IPS-NIHi7 (cell line): ENCODE data around the gene NIPAL4.
A peak's percentile ranks its signal among the peaks of the same experiment; 100 is the strongest.

ENCODE experiments used
- DNase-seq: peaks from one replicate; pipeline ENCODE4 v3.0.0; 2012; ENCODE audit warnings: mixed read lengths; ENCODE audit errors: extremely low spot score

The NIPAL4 gene

DNA sequence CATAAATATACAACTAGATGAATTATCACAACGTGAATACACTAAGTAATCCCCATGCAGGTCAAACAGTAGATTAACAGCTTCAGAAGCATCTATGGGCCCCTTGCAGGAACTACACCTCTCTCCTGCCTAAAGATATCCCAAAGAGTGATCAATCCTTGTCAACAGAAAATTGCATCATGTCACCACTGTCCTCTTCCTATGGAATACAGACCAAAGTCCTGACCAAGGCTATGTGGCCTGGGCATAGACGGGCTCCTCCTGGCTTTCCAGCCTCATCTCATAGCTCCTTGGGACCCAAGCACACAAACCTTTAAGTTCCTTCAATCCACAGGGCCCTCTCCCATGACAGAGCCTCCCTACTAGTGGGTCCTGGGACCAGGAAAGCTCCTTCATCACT, 25.3 kb downstream of the NIPAL4 start:
- DNase-seq = no peak

DNA sequence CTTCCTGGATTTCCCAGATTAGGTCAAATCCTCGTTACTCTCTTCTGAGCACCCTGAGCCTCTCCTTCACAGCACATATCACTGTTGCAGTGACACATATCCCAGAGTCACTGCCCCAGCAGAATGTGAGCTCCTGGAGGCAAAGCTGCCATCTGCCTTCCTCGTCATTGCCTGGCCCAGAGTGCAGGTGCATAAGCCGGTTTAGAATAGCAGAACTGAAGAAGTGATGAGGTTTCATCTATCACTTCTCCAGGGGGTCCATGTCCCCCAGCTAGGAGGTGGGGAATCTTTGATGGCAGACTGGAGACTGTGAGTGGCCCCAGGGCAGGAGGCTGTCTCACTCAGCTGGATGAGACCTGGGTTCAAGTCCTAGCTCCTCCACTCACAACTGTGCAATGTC, 25.8 kb downstream of the NIPAL4 start:
- no peak for DNase-seq

DNA sequence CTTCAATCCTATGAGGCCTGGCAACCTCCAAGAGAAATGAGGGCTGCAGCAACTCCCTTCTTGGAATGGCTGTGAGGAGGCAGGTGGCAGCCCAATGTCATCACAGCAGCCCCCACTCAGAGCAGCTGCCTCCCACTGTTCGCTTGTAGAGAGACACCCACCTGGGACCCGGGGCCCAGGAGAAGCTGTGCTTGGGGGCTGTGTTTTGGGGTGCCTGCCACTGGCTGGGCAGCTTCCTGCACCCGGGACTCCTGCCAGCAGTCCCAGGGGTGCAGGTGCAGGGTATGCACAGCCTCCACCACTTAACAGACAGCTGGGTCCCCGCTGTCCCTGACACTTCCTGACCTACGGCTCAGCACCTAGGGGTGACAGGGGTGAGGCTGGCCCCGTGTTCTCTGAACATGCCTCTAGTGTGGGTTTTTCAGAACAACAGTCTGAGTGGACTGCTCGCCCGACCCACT, 26.2 kb downstream of the NIPAL4 start:
- no peak for DNase-seq

DNA sequence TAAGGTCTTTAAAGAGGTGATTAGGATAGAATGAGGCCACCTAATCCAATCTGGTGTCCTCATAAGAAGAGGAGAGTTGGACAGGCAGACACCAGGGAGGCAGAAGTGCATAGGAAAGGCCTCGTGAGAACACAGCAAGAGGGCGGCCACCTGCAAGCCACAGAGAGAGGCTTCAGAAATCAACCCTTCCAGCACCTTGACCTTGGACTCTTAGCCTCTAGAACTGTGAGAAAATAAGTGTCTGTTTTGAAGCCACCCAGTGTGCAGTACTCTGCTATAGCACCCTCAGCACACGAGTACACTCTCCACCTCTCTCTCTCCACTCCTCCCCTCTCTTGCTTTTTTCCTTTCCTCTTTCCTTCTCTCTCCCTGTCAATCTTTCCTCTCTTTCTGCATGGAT, 26.8 kb downstream of the NIPAL4 start:
- no peak for DNase-seq

DNA sequence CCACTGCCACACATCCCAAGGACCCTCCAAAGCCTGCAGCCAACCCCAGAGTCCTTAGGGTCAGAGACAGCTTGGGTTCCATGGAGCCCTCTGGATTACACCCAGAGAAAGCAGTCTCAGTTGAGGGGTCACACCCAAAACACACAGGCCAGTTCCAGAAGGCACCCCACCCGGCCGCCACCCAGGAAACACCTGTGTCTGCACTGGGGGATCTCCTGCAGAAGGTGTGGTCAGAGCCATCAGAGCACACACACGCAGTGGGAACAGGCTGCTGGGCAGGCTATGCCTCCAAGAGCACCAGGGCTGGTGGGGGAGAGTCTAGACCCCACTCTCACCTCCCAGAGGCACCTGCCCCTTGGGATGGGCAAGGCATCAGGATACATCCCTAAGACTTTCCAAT, 27.3 kb downstream of the NIPAL4 start:
- no peak for DNase-seq

DNA sequence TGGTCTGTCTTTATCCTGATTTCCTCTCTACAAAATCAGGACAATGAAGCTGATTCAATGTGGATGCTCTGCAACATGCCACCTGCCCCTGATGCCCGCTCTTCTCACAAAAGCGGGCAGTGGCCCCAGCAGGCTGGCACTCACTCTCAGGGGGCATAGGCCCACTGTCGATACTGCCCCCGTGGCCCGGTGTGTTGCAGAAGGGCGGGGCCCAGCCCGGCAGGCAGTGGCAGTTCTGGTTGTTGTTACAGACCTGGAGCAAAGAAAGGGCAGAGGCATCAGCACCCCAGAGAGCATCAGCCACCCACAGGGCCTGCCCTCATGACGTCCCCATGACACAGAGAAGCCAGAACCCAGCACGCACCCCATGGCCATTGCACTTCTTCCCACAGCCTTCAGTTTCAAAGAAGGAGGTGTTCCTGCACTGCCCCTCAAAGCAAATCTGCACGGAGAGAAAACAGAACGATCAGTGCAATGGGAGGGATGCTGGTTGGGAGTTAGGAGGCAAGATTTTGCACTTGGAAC, 31.5 kb downstream of the NIPAL4 start:
- DNase-seq = no peak

DNA sequence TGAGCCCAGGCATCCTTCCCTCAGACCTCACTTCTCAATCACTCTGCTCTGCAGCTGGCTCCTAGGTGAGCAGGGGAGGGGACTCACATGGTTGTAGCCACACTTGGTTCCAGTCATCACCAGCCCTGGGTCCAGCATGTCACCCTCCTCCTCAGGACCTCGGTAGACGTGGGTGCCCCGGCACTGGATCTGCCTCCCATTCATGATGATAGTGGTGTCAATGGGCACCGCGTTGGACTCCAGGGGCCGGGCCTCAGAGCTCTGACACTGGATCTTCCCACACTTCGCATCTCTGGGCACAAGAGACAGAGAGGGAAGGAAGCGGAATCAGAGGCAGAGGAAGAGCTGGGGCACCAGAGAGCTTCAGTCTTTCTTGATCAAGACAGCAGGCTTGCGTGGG, 32.9 kb downstream of the NIPAL4 start:
- no peak for DNase-seq

DNA sequence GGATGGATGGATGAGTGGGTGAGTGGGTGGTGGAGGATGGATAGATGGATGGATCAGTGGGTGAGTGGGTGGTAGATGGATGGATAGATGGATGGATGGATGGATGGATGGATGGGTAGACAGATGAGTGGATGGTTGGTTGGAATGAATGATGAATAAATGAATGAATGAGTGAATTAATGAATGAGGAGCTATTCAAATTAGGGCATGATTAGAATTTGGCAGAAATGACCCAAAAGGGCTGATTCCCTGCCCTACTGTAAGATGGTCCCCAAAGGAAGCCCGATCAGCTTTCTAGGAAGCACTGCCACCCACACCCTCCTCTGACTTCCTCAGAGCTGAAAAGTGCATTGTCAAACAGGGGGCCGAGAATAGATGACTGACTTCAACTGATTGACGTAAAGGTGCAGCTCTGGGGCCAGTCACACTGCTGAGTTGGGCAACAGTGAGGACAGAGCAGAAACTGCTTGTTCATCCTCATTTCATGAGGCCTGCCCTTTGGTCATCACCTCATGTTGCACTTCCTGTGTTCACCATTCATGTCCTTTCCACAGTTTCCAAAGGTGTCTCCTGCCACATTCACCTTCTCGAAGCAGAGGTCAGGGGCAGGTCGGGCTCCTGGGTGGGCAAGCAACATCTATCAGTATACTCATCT, 34.3 kb downstream of the NIPAL4 start:
- no peak for DNase-seq

DNA sequence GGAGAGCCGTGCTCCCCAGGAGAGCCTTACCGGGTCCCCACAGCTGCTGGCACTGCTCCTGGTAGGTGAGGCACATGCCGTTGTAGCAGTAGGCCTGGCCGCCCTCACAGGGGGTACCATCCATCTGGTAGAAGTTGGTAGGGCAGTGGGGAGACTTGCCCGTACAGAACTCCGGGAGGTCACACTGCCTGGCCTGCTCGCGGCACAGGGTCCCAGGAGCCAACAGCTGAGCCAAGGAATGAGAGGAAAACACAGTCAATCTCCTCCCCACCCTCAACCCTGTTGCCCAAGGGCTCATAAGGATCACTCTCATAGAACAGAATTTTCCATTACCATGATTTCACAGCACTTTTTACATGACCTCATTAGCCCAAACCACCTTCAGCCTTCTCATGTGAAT, 36.9 kb downstream of the NIPAL4 start:
- DNase-seq = no peak

DNA sequence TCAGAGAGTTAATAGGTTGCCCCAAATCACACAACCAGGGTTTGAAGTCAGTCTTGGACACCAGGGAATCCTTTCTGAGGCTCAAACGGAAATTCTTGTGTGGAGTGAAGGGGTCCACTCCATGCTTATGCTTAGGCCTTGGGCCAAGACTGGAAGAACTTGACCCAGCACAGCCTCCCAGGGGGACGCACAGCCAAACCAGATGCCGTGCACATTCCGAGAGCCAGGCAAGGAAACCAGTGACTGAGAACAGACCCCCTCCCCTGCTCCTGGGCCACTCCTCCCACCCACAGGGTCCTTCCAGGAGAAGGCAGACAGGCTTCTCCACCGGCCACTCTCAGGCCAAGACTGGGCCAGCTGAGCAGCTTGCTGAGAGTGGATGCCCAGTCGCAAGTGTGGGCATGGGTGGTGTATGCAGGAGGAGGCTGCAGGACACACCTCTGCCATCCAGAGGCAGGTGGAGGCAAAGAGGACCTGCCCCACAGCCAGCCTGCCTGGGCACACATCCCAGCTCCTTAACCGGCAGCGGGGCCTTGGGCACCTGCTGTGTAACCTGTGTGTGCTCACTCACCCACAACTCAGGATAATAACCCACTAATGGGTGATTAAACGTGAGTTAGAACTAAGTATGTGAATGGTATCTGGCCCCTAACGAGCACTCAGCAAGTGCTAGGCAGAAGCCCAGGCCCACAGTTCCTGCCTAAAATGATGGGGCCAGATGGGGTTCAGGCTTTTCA, 38.0 kb downstream of the NIPAL4 start:
- no peak for DNase-seq

DNA sequence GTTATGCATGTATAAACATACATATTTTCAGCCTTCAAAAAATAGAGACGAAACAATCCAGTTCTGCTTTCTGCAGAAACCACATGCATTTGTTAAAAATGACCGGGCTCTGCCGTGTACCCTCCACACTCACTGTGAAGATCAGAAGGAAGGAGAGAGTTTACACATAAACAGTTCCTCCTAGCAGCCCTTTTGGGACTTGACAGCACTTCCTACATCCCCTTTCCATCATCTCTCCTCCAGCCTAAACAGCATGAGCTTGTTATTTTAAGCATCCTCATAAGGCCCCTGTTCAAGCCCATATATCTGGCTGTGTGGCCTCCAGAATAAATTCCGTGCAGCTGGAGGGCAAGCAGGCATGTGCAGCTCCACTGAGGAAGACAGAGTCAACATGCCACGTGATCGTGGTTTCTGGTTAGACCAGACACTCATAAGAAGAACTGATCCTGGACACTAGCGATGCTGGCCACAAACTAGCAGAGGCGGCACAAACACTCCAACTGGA, 42.2 kb downstream of the NIPAL4 start:
- no peak for DNase-seq

DNA sequence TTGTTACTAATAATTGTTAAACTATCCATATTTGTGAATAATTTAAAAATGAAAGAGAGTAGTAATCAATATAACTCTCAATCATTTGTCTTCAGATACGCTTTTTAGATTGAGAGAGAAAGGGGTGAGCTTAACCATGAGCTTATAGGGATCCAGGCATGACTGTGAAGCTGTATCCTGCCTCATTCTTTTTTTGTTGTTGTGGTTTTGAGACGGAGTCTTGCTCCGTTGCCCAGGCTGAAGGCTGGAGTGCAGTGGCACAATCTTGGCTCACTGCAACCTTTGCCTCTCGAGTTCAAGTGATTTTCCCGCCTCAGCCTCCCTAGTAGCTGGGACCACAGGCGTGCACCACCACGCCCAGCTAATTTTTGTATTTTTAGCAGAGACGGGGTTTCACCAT, 44.0 kb downstream of the NIPAL4 start:
- no peak for DNase-seq

DNA sequence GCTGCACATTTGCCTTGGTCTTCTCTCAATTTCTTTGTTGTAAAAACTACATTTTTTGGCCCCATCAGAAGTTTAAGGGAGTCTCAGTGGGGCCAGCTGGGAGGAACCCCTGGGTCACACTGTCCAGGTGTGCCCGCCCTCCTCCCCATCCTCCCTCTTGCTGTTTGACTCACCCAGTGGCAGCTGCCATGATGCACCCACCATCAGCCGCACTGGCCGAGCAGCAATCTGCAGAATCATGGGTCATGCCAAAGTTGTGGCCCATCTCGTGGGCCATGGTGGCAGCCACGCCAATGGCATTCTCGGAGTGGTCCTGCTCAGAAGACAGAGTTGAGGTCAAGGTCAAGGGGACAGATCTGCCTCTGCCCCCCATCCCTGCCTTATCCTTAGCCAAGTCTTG, 45.5 kb downstream of the NIPAL4 start:
- no peak for DNase-seq

DNA sequence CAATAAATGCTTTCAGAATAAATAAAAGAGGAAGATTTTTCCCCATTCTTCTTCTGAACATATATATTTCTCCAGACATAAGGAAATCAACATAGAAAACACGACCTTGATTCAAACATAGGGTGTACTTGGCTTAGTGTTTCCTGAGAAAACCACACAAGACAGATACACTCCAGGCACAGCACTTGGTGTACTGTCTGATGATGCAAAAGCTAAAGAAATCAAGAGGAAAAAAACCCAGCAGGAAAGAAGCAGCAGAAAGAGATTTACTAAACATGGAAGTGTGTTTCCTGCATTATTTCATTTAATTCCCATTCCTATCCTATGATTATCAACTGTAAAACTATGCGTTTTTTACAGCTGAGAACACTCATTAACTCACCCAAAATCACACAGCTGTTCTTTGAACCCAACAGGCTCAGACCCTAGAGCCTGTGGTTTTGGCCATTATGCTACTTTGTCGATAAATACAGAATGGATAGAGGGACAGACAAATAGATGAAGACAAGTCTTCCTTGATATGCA, 46.1 kb downstream of the NIPAL4 start:
- DNase-seq = no peak

DNA sequence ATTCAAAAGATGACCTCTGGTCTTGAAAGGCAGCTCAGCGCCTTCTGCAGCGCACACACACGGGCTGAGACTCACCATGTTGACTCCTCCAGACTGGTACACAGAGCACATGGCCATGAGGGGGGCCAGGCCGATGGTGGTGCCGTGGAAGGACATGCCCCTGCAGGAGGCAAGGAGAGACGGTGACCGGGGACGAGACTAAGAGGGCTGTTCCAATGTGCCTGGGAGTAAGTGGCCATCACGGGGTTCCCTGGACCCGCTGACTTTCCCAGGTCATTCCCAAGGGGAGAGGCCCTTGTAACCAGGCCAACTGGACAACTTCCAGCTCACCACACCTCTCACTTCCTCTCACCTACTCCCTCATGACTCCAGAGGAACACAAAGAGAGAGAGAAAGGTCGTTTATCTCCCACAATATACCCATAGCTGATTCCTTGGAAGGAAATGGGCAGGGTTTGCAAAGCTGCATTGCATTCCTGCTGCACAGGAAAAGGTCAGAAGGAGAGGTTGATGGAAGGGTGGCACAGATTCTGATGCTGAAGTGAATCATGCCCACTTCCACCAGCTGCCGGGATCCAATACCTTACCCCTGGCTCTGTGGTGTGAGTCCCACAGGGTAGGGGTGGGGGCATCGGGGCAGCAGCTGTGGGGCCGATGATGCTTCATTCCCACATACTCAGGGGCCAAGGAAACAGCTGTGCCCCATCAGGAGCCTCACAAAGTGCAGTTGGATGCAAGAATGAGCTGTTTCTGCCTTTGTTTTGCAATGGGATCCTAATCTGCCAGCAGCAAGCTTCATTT, 47.2 kb downstream of the NIPAL4 start:
- no peak for DNase-seq

DNA sequence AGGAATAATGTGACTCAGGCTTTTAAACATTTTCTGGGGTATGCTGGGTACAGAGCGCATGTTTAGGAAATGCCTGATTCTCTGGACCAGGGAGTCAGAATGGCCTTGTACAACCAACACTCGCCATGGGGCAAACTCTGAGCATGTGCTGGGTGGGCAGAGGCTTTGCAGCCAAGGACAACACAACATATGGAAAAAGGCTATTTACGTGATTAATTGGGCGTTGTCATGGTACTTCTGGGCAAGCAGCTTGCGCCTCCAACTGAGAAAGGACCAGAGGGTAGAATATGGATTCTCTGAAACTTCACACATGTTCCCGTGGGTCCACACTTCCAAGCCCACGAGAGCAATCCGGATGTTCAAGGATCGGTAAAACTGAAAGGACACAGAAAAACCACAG, 49.1 kb downstream of the NIPAL4 start:
- no peak for DNase-seq

DNA sequence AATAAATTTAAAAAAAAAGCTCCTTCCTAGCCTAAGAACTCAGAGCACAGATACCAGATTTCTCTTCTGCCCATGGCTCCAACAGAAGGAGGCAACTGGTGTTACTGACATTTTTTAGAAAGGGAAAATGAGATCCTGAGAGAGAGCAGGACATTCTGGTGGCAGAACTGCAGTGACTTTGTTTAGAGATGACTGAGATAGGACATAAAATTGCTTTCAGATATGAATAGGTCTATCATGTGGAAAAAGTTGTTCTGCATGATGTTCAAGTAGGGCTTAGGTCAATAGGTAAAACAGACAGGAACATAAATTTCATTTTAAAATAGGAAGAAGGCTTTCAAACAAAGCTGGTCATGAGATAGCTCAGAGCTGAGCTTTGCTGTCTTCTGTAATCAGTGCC, 49.6 kb downstream of the NIPAL4 start:
- no peak for DNase-seq

DNA sequence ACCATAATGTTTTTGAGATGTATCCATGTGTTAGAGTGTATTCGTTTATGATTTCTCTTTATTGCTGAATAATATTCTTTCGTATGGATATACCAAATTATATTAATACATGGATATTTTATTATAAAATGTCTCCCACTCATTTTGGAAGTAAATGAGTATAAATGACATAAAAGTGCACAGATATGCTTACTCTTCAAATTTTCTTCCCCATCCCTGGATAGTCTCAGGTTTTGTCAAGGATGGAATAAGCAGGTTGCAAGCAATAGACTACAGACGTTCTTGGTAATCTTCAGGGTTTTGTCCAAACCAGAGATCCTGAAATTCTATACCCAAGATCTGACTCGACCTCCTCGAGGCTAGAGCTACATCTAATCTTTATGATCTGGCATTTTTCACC, 50.7 kb downstream of the NIPAL4 start:
- DNase-seq = no peak

DNA sequence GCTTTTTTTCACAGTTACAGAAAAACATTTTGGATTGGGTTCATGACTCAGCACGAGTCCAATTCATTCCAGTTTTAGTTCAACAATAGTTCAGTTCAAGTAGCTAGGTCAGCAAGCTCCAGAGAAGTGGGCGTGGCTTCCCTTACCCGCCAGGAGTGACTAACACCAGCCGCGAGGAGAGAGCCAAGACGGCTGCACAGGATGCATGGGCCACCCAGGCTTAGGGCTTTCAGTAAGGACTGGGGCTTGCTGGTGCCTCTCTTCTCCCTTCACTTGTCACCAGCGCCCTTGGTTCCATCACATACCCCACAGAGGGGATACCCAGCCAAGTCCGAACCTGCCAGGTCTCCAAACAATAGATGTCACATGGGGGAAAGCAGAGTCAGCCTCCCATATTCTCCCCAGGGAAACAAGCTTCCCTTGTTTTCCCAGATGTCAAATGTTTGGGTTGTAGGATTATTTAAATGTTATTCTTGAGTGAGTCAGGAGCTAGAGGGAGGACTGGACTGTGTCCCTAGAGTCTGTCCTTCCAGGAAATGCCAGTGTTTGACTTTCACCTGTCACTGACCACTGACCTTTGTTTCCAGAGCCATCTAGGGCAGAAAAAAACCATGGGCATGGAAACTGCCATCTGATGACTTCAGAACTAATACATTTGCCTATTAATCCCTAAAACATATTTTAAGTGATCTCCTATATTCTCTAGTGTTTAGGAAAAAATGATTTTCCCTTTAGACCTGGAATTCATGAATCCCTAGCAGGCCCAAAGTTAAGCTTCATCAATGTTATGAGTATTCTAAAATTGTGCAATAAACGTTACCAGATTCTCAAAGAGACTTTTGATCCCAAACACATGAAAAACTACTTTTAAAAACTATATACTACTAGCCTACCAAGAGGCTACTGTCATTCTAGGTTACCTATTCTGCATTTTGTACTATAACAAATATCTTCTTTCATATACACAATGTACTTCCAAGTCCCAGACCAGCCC, 51.9 kb downstream of the NIPAL4 start:
- DNase-seq = peak; percentile 50

DNA sequence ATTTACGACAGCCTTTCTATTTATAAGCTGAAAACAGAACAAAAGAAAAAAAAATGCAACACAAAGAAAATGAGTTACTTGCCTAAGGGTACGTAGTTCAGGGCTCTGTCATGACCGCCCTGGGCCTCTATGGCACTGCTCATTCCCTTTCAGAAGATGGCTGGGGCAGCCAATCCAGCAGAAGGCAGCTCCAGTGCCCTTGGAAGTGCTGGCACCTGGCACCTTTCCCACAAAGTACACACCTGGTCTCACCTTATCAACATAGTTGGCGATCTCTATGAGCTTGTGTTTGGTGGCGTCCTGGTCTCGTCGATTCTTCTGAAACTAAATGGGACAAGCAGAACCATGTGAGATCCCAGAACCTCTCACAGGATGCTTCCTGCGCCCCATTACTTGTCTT, 53.2 kb downstream of the NIPAL4 start:
- no peak for DNase-seq

DNA sequence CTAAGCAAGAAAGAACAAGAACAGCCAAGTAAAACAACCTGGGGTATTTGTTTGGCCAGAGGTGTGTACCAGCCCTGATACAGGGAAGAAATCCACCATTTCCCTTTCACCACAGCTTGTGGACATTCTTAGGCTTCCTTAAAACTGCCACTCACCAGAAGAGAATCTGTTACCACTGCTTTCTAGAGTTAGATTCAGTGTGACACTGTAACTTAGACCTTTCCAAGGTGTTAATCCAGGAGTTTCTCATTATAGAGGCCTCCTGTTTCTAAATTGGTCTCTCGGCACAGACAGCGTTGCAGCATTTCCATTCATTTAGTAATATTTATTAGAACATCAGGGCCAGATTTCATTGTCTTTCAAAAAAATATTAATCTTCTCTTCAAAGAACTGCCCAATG, 55.0 kb downstream of the NIPAL4 start:
- DNase-seq = no peak
